Measurements from ENCODE around the gene TAF11. TPM values are rescaled to one million over a fixed set of nuclear protein-coding genes. Genes with fewer than 3 reads are reported as not detected.

TAF11 gene
- total RNA-seq, 1 donor from 2014 or later, result 36.7 TPM

- no peak for TF ChIP-seq CTCF (IDR thresholded peaks at IDR 0.05; ENCODE audit: unreplicated experiment)
- no peaks in the 10 kb centered on the region for H3K4me1 Mint-ChIP-seq
- H3K27ac Mint-ChIP-seq, result no peak overlapping the region
- H3K36me3 Mint-ChIP-seq, result peaks cover 2% of the 10 kb centered on the region
- no peaks in the 10 kb centered on the region for H3K27me3 Mint-ChIP-seq (ENCODE audit: low read depth)
- no peak for DNase-seq (ENCODE audit: low spot score in 2 of 2, unreplicated experiment in 2 of 2)
- H3K9me3 Mint-ChIP-seq, result no peaks in the 10 kb centered on the region
- H3K4me3 Mint-ChIP-seq, result no peak overlapping the region
These were observed 24.0 kb upstream of the TAF11 start for GRCh38 chr6:34911822-34912221.

GRCh38 chr6:34909320-34909883 is 21.6 kb upstream of the TAF11 start:
- Mint-ChIP-seq H3K4me1 (peaks cover 10% of the 10 kb centered on the region), H3K36me3 (peaks cover 2% of the 10 kb centered on the region), H3K27me3 (ENCODE audit: low read depth) (no peaks in the 10 kb centered on the region), H3K27ac (no peak overlapping the region), H3K4me3 (no peak overlapping the region), H3K9me3 (no peaks in the 10 kb centered on the region)
- no peak for TF ChIP-seq CTCF (IDR thresholded peaks at IDR 0.05; ENCODE audit: unreplicated experiment)
- no peak for DNase-seq (ENCODE audit: low spot score in 2 of 2, unreplicated experiment in 2 of 2)

- no peaks in the 10 kb centered on the region for H3K27me3 Mint-ChIP-seq (ENCODE audit: low read depth)
- H3K4me1 Mint-ChIP-seq, result peaks cover 10% of the 10 kb centered on the region
- no peak overlapping the region for H3K27ac Mint-ChIP-seq
- DNase-seq (ENCODE audit: low spot score in 2 of 2, unreplicated experiment in 2 of 2), result no peak
- no peak overlapping the region for H3K4me3 Mint-ChIP-seq
- no peaks in the 10 kb centered on the region for H3K9me3 Mint-ChIP-seq
- peaks cover 2% of the 10 kb centered on the region for H3K36me3 Mint-ChIP-seq
- no peak for TF ChIP-seq CTCF (IDR thresholded peaks at IDR 0.05; ENCODE audit: unreplicated experiment)
These were observed 20.4 kb upstream of the TAF11 start for GRCh38 chr6:34908194-34908593.

- H3K27ac Mint-ChIP-seq, result no peak overlapping the region
- H3K36me3 Mint-ChIP-seq, result peaks cover 2% of the 10 kb centered on the region
- H3K9me3 Mint-ChIP-seq, result no peaks in the 10 kb centered on the region
- H3K4me3 Mint-ChIP-seq, result no peak overlapping the region
- peaks cover 10% of the 10 kb centered on the region for H3K4me1 Mint-ChIP-seq
- H3K27me3 Mint-ChIP-seq (ENCODE audit: low read depth), result no peaks in the 10 kb centered on the region
- DNase-seq (ENCODE audit: low spot score in 2 of 2, unreplicated experiment in 2 of 2), result no peak
- no peak for TF ChIP-seq CTCF (IDR thresholded peaks at IDR 0.05; ENCODE audit: unreplicated experiment)
These were observed 19.0 kb upstream of the TAF11 start for GRCh38 chr6:34906826-34907225.

- no peak for DNase-seq (ENCODE audit: low spot score in 2 of 2, unreplicated experiment in 2 of 2)
- Mint-ChIP-seq H3K9me3 (no peaks in the 10 kb centered on the region), H3K27me3 (ENCODE audit: low read depth) (no peaks in the 10 kb centered on the region), H3K27ac (no peak overlapping the region), H3K4me1 (peaks cover 10% of the 10 kb centered on the region), H3K36me3 (peaks cover 2% of the 10 kb centered on the region), H3K4me3 (no peak overlapping the region)
- TF ChIP-seq CTCF (IDR thresholded peaks at IDR 0.05; ENCODE audit: unreplicated experiment), result no peak
These were observed 17.3 kb upstream of the TAF11 start for GRCh38 chr6:34904990-34905613.
